DMS79 (cell line): ENCODE data around the gene PINK1.
A peak's percentile ranks its signal among the peaks of the same experiment; 100 is the strongest.

Source experiments
- DNase-seq: peaks from one replicate; lab custom pipeline; 2025; lab: John Stamatoyannopoulos, UW

The PINK1 gene

GRCh38 chr1:20611652-20612051 lies 21.6 kb upstream of the PINK1 start:
- DNase-seq: no peak

- no peak for DNase-seq
Observed at GRCh38 chr1:20612221-20612746, 21.0 kb upstream of the PINK1 start.

- no peak for DNase-seq
Observed at GRCh38 chr1:20614131-20614579, 19.1 kb upstream of the PINK1 start.

GRCh38 chr1:20615946-20616846 lies 17.1 kb upstream of the PINK1 start:
- no peak for DNase-seq

GRCh38 chr1:20616847-20617487 lies 16.3 kb upstream of the PINK1 start:
- no peak for DNase-seq

GRCh38 chr1:20618550-20618949 lies 14.7 kb upstream of the PINK1 start:
- no peak for DNase-seq

GRCh38 chr1:20619999-20620398 lies 13.3 kb upstream of the PINK1 start:
- no peak for DNase-seq

GRCh38 chr1:20621012-20621411 lies 12.2 kb upstream of the PINK1 start:
- DNase-seq: no peak

GRCh38 chr1:20624709-20625108 lies 8.5 kb upstream of the PINK1 start:
- DNase-seq: no peak

GRCh38 chr1:20625176-20626097 lies 7.8 kb upstream of the PINK1 start:
- no peak for DNase-seq

- no peak for DNase-seq
Observed at GRCh38 chr1:20626098-20626427, 7.2 kb upstream of the PINK1 start.

GRCh38 chr1:20626524-20626923 lies 6.7 kb upstream of the PINK1 start:
- DNase-seq: no peak

- DNase-seq: no peak
Observed at GRCh38 chr1:20630729-20631128, 2.5 kb upstream of the PINK1 start.

- DNase-seq: no peak
Observed at GRCh38 chr1:20632386-20632785, 872 bp upstream of the PINK1 start.

- no peak for DNase-seq
Observed at GRCh38 chr1:20634065-20634593, 871 bp downstream of the PINK1 start.

- peak; percentile 40 for DNase-seq
Observed at GRCh38 chr1:20634594-20635084, 1.4 kb downstream of the PINK1 start.

GRCh38 chr1:20636785-20637347 lies 3.6 kb downstream of the PINK1 start:
- no peak for DNase-seq

- DNase-seq: no peak
Observed at GRCh38 chr1:20640183-20640597, 6.9 kb downstream of the PINK1 start.

GRCh38 chr1:20641975-20642374 lies 8.7 kb downstream of the PINK1 start:
- no peak for DNase-seq

- no peak for DNase-seq
Observed at GRCh38 chr1:20643080-20643479, 9.8 kb downstream of the PINK1 start.

- DNase-seq: no peak
Observed at GRCh38 chr1:20644416-20644815, 11.2 kb downstream of the PINK1 start.
